DND-41 (cell line): ENCODE measurements around the gene PNPLA8.
"Not testable (repeated sequence)": the region's sequence is repeated elsewhere in the genome, so short reads cannot be mapped to it uniquely, and the experiment has no call there.

Experiments used
- CTCF ChIP-seq: IDR thresholded peaks from 2 replicates; pipeline ENCODE4 v1.5.1; 2012; ENCODE audit warnings: borderline replicate concordance, low read length, moderate library complexity, mild to moderate bottlenecking; ENCODE audit not compliant: poor library complexity, severe bottlenecking; ENCODE audit errors: extremely low read depth
- EZH2 ChIP-seq: IDR thresholded peaks from 3 replicates; pipeline ENCODE4 v1.6.1; 2012; ENCODE audit warnings: borderline replicate concordance, low read depth, mild to moderate bottlenecking, moderate library complexity, low read length, inconsistent platforms; ENCODE audit not compliant: severe bottlenecking

- not testable (repeated sequence) for TF ChIP-seq CTCF, EZH2
Observed at GRCh38 chr7:108504576-108504975, 21.4 kb downstream of the PNPLA8 start.
